ENCODE measurements around the gene CBX1. TPM values are rescaled to one million over a fixed set of nuclear protein-coding genes. Genes with fewer than 3 reads are reported as not detected.
A peak's percentile ranks its signal among the peaks of the same experiment; 100 is the strongest.

CBX1 gene
- total RNA-seq, 4 donors from 2014 or later: 24.0 to 59.0 (median 28.9) TPM

- Histone ChIP-seq H3K4me3 (peak overlapping the region; percentile 27 to 85 (median 33)), H3K36me3 (peaks cover 3 to 54% (median 15%) of the 10 kb centered on the region in 3 donors), H3K4me1 (peaks cover 0 to 78% (median 65%) of the 10 kb centered on the region in 4 donors)
These were observed 47.5 kb downstream of the CBX1 start for GRCh38 chr17:48053758-48054237.

DNA sequence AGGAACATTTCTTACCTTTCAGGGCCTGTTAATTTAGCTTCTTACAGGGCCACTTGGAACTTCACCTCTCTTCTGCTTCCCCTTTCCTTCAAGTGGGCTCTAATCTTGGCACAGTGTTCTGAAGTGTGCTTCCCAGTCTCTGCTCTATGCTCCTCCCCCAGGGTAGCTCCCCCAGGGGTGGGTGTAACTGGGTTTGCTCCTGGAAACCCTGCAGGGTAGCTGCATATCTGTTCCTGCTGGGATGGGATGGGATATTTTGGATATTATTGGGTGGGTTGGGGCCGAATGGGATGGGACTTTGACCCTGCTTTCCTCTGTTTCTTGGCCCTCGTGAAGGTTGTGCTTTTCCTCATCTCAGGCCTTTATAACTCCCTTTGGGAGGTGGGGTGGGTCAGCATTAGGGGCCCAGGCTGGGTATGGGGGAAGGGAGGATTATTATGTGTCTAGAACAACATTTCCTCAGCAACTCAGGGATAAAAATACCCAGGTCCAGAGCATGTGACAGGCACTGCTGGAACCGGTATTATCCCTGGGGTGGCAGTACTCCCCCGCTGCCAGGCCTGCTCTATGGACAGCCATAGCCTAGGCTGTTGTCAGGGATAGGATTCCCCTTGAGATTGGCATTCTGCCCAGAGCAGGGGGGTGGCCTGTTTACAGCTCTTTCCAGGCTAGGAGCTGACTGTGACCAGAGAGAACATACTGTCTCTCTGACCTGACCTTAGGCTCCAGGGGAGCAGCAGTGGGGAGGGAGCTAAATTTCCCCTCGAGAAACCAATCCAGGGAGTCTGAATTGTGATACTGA, 48.1 kb downstream of the CBX1 start:
- Histone ChIP-seq H3K9me3 (no peaks in the 10 kb centered on the region), H3K27ac (peak overlapping the region; percentile 93 to 97 (median 96)), H3K27me3 (no peaks in the 10 kb centered on the region), H3K4me1 (peaks cover 0 to 78% (median 65%) of the 10 kb centered on the region in 4 donors), H3K4me3 (peak overlapping the region; percentile 27 to 85 (median 33)), H3K36me3 (peaks cover 3 to 48% (median 11%) of the 10 kb centered on the region in 3 donors)
- TF ChIP-seq POLR2A (IDR thresholded peaks at IDR 0.05): no peak
- TF ChIP-seq EP300 (IDR thresholded peaks at IDR 0.05): peak; percentile 55 to 90
- peak in 1 of 5 experiments; percentile 24 for TF ChIP-seq CTCF (IDR thresholded peaks at IDR 0.05)
- peak; percentile 78 to 80 for DNase-seq (ENCODE audit: low spot score in 2 of 2)
- WGBS, 2 donors: 10 to 12% methylated on average over 5 of the region's 5 CpGs

More at GRCh38 chr17:48053758-48054237, 47.5 kb downstream of the CBX1 start:
- H3K9me3 ChIP-seq: no peaks in the 10 kb centered on the region
- no peak for DNase-seq (ENCODE audit: low spot score in 2 of 2)
- peak overlapping the region; percentile 93 to 97 (median 96) for H3K27ac ChIP-seq
- no peak for TF ChIP-seq EP300 (IDR thresholded peaks at IDR 0.05)
- no peak for TF ChIP-seq CTCF (IDR thresholded peaks at IDR 0.05)
- no peak for TF ChIP-seq POLR2A (IDR thresholded peaks at IDR 0.05)
- 16 to 19% methylated on average over 4 to 6 of the region's 6 CpGs for WGBS, 2 donors
- no peaks in the 10 kb centered on the region for H3K27me3 ChIP-seq

DNA sequence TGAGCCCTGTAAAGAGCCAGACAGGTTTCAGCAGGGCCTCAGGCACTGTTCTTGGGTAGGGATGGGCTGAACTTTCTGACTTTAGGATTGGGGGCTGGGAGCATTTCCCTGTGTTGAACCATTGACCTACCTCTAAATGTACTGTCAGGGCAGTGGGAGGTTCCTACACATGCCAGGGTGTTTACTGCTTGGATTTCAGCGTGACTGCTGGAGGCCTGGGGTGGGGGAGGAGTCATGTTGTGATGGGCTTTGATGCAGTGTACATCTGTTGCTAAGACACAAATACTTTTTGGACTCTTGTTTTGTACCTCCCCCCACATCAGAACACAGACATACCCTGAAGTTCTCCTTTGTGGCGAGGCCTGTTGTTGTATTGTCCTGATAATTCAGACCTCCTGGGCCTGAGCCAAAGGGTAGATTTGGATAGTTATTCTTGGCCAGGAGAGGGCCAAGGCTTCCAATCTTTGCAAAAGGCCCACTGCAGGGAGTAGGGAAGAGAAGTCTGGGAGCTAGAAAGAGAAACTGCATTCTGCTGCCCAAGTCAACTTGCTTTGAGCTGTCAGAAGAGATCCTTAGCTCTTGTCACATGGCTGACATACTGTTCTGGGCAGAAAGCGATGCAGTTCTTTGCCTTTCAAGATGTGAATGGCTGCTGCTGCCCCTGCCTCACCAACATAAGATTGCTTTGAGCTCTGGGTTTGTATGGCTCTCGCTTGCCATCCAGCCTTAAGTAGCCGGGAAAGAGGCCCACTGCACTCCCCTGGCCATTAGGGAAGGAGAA, 49.4 kb downstream of the CBX1 start:
- TF ChIP-seq CTCF (IDR thresholded peaks at IDR 0.05) (peak in 2 of 5 experiments; percentile 16 to 60), EP300 (IDR thresholded peaks at IDR 0.05) (peak; percentile 67 to 85), POLR2A (IDR thresholded peaks at IDR 0.05) (peak in 1 of 2 donors; percentile 17)
- peaks cover 0 to 77% (median 65%) of the 10 kb centered on the region in 4 donors for H3K4me1 ChIP-seq

DNA sequence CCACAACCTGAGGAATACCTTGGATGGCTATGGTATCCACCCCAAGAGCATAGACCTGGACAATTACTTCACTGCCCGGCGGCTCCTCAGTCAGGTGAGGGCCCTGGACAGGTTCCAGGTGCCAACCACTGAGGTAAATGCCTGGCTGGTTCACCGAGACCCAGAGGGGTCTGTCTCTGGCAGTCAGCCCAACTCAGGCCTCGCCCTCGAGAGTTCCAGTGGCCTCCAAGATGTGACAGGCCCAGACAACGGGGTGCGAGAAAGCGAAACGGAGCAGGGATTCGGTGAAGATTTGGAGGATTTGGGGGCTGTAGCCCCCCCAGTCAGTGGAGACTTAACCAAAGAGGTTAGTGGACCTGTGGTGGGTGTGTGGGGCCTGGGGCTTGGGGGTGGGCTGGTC, 50.0 kb downstream of the CBX1 start:
- H3K4me3 ChIP-seq: peak overlapping the region in 2 of 4 donors; percentile 71 to 85
- TF ChIP-seq CTCF (IDR thresholded peaks at IDR 0.05) (no peak), POLR2A (IDR thresholded peaks at IDR 0.05) (no peak)
- peak overlapping the region; percentile 93 to 97 (median 96) for H3K27ac ChIP-seq
- H3K4me1 ChIP-seq: peaks cover 0 to 78% (median 65%) of the 10 kb centered on the region in 4 donors
- no peak for DNase-seq (ENCODE audit: low spot score in 2 of 2)
- H3K36me3 ChIP-seq: peaks cover 0 to 29% (median under 1%) of the 10 kb centered on the region in 3 donors
- no peaks in the 10 kb centered on the region for H3K27me3 ChIP-seq
- H3K9me3 ChIP-seq: no peaks in the 10 kb centered on the region
- WGBS, 2 donors: 66 to 72% methylated on average over 10 of the region's 10 CpGs

More for the DNA sequence above, 49.4 kb downstream of the CBX1 start:
- Histone ChIP-seq H3K9me3 (no peaks in the 10 kb centered on the region), H3K36me3 (peaks cover 0 to 35% (median 5%) of the 10 kb centered on the region in 3 donors), H3K27me3 (no peaks in the 10 kb centered on the region), H3K27ac (peak overlapping the region; percentile 93 to 97 (median 96)), H3K4me3 (peak overlapping the region; percentile 13 to 85 (median 49))
- WGBS, 2 donors: 11 to 20% methylated on average over 5 of the region's 5 CpGs
- peak; percentile 34 to 93 for DNase-seq (ENCODE audit: low spot score in 2 of 2)
